K562 (cell line): Measurements from ENCODE around the gene PLXNB2.

ENCODE experiments used
- FOXM1 ChIP-seq, 2 experiments: fragments of 450-650 bp in 1 of 2; sonication (generic) in 1 of 2; formaldehyde crosslinking in 1 of 2; IDR thresholded peaks; 2 replicates each; pipeline versions ENCODE4 v1.6.1 to v1.9.0; 2017 to 2022; ENCODE audit warnings: low read depth in 2 of 2, mild to moderate bottlenecking in 2 of 2, missing genetic modification reagents in 1 of 2, moderate library complexity in 1 of 2
- GABPA ChIP-seq: fragments of 200-800 bp; sonication (Bioruptor generic); conservative IDR thresholded peaks from 2 replicates; pipeline ENCODE4 v1.6.1; 2016; ENCODE audit warnings: low read depth, missing genetic modification characterization, missing compliant biosample characterization
- HDAC6 ChIP-seq: IDR thresholded peaks from 2 replicates; pipeline ENCODE4 v1.6.1; 2012; ENCODE audit warnings: low read depth, mild to moderate bottlenecking, control low read depth, inconsistent platforms, low read length, moderate library complexity
- JUN ChIP-seq, 2 experiments: sonication (generic) in 1 of 2; formaldehyde crosslinking in 1 of 2; IDR thresholded peaks; 2 replicates each; pipeline versions ENCODE4 v1.6.1 to v1.8.0; 2012 to 2022; ENCODE audit warnings: borderline replicate concordance in 2 of 2, mild to moderate bottlenecking in 2 of 2, improper control_type of control experiment in 1 of 2, low read depth in 1 of 2, low read length in 1 of 2, missing genetic modification reagents in 1 of 2
- MED1 ChIP-seq: sonication (generic); formaldehyde crosslinking; IDR thresholded peaks from 2 replicates; pipeline ENCODE4 v1.8.1; 2023; ENCODE audit warnings: missing genetic modification reagents, borderline replicate concordance
- MTF1 ChIP-seq: fragments of 250-450 bp; sonication (Bioruptor Pico); IDR thresholded peaks from 2 replicates; pipeline ENCODE4 v1.9.0; 2021; ENCODE audit warnings: moderate library complexity, mild to moderate bottlenecking, inconsistent platforms, borderline replicate concordance
- POLR2A ChIP-seq: fragments of 450-650 bp; conservative IDR thresholded peaks from 2 replicates; pipeline ENCODE4 v1.6.1; 2016
- RAD21 ChIP-seq, 2 experiments: fragments of 250-450 bp in 1 of 2; fragments of 450-650 bp in 1 of 2; sonication (Bioruptor Pico) in 1 of 2; formaldehyde crosslinking in 1 of 2; IDR thresholded peaks in 1 of 2; conservative IDR thresholded peaks in 1 of 2; 2 replicates each; pipeline versions ENCODE4 v1.4.0 to v1.8.0; 2020 to 2022; ENCODE audit warnings: mild to moderate bottlenecking in 2 of 2, moderate library complexity in 1 of 2
- RBBP5 ChIP-seq: fragments of 200-600 bp; sonication (generic); IDR thresholded peaks from 2 replicates; pipeline ENCODE4 v1.6.1; 2012; ENCODE audit warnings: borderline replicate concordance, mild to moderate bottlenecking, low read length, control low read depth, inconsistent platforms; ENCODE audit not compliant: insufficient read depth, poor library complexity, severe bottlenecking
- TF ChIP-seq, protein P1 (sequence below): fragments of 250-450 bp; sonication (Bioruptor Pico); IDR thresholded peaks from 2 replicates; pipeline ENCODE4 v1.4.0; 2020
- TF ChIP-seq, protein P2 (sequence below), 3 experiments: IDR thresholded peaks in 2 of 3; conservative IDR thresholded peaks in 1 of 3; 2 replicates each; pipeline ENCODE4 v1.5.1; 2011 to 2012; ENCODE audit warnings: low read length in 3 of 3, mild to moderate bottlenecking in 3 of 3, control low read depth in 2 of 3, improper control_type of control experiment in 1 of 3, inconsistent platforms in 1 of 3, low read depth in 1 of 3, mixed read lengths in 1 of 3, moderate library complexity in 1 of 3; ENCODE audit not compliant: insufficient read depth in 2 of 3

DNA sequence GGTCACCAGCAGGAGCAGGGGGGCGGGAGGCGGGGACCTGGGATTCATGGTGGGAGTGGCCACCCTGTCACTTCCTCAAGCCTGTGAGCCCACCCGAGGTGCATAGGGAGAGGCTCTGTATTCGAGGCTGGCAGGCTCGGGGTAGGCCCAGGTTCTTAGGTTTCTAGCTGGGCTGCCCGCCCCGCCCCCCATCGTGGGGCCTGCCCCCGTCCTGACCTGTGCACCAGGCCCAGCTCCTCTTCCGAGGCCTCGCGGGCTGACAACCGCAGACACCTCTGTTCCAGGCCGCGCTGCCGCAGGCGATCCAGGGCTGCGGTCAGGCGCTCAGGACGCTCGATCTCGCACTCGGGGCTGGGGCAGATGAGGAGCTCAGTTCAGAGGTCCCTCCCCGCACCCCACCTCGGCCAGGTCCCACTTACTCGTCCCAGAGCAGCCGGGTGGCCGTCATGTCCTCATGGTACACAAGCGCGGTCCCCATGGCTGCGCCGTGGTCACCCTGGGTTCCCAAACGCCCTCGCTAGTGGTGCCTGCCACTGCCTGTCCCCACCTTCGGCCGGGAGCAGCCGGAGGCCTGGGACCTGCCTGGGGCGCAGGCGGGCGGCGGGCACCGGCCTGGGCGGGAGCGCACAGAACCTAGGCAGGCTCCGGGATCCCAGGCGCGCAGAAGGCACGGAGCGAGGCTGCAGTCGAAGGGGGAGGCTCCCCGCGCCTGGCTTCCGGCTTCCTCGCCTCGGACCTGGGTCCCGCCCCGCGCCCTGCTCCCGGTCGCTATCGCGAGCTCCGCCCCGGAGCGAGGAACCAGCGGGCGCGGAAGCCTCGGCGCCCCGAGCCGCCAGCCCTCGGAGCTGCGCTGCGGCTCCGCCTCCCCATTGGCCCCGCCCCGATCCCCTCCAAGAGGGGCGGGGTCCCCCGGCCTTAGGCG, 56.6 kb downstream of the PLXNB2 start, which contains the start of gene HDAC10:
- TF ChIP-seq POLR2A (peak; percentile 69), MED1 (CRISPR knock-in tag) (no peak), GABPA (tag) (peak; percentile 73), HDAC6 (no peak), FOXM1 (IDR thresholded peaks at IDR 0.05; ENCODE audit: low read depth) (no peak), FOXM1 (CRISPR knock-in tag; IDR thresholded peaks at IDR 0.05; ENCODE audit: low read depth) (no peak), RBBP5 (peak; percentile 71), JUN (IDR thresholded peaks at IDR 0.05; ENCODE audit: borderline replicate concordance, low read depth, low read length) (no peak), JUN (CRISPR knock-in tag; IDR thresholded peaks at IDR 0.05; ENCODE audit: borderline replicate concordance) (0 out of 2 replicates have a peak, but pooled peaks have one; percentile 41), MTF1 (no peak), RAD21 (CRISPR knock-in tag; conservative IDR thresholded peaks at IDR 0.05 in 1 of 2, IDR thresholded peaks at IDR 0.05 in 1 of 2) (no peak)
- TF ChIP-seq, protein P1, sequence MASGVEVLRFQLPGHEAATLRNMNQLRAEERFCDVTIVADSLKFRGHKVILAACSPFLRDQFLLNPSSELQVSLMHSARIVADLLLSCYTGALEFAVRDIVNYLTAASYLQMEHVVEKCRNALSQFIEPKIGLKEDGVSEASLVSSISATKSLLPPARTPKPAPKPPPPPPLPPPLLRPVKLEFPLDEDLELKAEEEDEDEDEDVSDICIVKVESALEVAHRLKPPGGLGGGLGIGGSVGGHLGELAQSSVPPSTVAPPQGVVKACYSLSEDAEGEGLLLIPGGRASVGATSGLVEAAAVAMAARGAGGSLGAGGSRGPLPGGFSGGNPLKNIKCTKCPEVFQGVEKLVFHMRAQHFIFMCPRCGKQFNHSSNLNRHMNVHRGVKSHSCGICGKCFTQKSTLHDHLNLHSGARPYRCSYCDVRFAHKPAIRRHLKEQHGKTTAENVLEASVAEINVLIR (CRISPR knock-in tag), result no peak
- TF ChIP-seq, protein P2, sequence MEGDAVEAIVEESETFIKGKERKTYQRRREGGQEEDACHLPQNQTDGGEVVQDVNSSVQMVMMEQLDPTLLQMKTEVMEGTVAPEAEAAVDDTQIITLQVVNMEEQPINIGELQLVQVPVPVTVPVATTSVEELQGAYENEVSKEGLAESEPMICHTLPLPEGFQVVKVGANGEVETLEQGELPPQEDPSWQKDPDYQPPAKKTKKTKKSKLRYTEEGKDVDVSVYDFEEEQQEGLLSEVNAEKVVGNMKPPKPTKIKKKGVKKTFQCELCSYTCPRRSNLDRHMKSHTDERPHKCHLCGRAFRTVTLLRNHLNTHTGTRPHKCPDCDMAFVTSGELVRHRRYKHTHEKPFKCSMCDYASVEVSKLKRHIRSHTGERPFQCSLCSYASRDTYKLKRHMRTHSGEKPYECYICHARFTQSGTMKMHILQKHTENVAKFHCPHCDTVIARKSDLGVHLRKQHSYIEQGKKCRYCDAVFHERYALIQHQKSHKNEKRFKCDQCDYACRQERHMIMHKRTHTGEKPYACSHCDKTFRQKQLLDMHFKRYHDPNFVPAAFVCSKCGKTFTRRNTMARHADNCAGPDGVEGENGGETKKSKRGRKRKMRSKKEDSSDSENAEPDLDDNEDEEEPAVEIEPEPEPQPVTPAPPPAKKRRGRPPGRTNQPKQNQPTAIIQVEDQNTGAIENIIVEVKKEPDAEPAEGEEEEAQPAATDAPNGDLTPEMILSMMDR (IDR thresholded peaks at IDR 0.05 in 2 of 3, conservative IDR thresholded peaks at IDR 0.05 in 1 of 3; ENCODE audit: insufficient read depth in 2 of 3, low read depth in 1 of 3, low read length in 3 of 3), result no peak
